HG02588 (cell line): ENCODE measurements around the gene UBAP2.

Source experiments
- ATAC-seq: cut with Tn5 transposase; IDR thresholded peaks from one replicate; pipeline ENCODE4 v1.9.1; 2021; ENCODE audit warnings: mild to moderate bottlenecking, moderate library complexity; ENCODE audit not compliant: unreplicated experiment

The UBAP2 gene

DNA sequence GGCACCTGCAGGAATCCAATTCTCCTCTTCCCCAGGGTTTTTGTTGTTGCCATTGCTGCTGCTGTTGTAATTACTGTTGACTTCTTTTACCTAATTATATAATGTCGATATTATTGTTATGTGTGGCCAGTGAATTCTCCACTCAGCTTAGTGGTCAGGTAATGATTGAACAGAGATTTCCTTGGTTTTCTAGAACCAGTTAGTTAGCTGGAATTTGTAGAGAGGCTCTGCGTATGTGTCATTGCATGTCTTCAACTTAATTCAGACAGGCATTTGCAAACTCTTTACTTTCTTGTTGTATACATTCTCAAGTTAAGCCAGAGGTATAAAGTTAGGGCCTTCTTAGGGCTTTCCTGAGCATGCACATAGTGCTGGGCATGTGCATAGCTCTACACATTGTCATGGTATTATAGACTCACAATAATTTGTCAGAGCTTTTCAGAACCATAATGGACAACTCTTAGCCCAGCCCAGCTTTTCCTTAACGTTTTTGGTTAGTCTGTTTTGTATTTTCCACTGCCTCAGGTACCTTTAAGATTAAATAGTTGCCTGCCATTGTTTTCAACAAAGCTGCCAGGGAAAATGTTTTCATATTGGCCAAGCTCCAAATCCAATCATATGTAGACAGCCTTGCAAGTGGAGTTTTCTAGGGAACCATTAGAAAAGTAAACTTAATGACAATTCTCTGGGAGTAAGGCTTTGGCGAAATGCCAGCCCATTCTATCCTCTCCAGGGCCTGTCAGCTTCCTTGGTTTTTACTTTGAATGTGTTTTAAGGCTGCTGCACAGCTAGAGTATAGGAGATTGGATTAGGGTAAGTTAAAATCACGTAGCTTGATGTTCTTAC, 163.6 kb downstream of the UBAP2 start:
- no peak for ATAC-seq

DNA sequence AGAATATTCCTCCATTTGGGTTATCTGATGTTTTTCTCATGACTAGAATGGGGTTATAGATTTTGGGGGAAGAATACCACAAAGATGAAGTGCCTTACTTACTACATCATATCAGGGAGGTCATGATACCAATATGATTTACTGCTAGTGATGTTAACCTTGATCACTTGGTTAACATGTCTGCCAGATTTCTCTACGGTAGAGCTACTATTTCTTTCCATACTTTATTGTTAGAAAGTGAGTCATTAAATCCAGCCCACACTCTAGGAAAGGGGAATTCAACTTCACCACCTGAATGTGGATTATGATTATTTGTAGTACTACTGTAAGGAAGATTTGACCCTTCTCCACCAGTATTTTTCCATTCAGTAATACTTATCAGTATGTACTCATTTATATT, 167.1 kb downstream of the UBAP2 start:
- ATAC-seq = no peak

DNA sequence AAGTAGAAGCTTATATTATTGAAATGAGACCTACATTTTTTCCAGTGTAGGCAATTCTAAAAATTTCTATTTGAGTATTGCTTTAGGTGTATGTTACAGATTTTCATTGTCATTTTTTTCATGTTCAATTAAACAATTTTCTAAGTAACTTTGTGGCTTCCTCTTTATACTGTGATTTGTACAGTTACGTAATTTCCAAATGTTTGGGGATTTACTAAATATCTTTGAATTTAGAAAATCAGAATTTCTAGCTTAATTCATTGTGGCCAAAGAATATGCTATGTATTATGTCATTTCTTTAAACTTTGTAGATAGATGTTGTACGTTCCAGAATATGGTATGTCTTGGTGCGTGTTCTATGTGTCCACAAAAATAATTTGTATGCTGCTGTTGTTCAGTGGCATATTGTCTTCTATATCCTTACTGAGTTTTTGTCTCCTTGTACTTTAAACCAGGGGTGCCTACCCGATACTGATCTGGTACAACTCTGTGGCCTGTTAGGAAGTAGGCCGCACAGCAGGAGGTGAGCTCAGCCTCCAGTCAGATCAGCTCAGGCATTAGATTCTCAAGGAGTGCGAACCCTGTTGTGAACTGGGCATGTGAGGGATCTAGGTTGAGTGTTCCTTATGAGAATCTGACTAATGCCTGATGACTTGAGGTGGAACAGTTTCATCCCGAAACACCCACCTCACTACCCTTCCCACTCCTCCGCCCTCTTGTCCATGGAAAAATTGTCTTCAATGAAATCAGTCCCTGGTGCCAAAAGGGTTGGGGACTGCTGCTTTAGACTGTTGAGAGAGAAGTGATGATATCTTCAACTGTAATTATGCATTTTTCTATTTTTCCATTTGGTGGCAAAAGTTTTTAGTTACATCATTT, 168.2 kb downstream of the UBAP2 start:
- ATAC-seq = no peak

DNA sequence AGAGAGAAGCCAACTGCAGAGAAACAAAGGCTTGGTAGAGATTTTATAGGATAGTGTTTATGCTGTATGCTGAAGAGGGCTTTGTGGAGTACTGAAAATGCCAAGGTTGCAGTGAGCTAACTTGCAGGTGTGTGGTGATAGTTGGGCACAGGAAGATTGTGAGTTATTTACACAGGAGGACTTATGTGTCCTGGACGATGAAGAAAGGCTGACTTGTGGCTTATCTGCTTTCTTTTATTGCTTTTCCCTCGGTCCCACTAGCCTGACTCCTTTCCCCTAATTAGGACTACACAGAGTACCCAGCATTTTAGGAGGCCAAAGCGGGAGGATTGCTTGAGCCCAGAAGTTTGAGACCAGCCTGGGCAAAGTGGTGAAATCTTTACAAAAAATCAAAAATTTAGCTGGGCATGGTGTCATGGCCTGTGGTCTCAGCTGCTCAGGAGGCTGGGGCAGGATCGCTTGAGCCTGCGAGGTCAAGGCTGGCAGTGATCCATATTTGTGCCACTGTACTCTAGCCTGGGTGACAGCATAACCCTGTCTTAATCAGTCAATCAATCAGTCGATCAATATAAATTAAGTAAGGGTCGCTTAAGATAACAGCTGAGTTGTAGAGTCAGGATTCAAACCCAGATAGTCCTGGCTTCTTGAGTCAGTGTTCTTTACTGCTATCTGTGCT, 169.9 kb downstream of the UBAP2 start:
- no peak for ATAC-seq

DNA sequence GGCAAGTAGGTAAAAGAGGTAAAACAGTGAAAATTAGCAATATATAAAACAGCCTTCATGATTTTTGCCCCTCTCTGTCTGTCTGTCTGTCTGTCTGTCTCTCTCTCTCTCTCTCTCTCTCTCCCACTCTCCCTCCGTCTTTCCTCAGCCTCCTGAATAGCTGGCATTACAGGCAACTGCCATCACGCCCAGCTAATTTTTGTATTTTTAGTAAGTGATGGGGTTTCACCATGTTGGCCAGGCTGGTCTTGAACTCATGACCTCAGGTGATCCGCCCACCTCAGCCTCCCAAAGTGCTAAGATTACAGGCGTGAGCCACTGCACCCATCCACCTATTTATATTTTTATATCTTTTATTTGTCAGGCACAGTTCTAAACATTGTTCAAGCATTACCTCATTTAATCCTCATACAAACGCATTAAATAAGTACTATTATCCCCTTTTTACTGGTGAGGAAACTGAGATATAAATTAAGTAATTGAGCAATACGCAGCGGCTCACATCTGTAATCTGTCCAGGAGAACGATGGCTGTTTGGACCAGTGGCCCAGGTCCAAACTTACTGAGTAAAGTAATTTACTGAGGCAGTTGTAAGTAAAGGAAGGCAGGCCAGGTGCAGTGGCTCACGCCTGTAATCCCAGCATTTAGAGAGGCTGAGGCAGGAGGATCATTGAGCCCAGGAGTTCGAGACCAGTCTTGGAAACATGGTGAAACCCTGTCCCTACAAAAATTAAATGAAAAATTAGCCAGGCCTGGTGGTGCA, 170.8 kb downstream of the UBAP2 start:
- no peak for ATAC-seq
